NCI-H1694 treated with DMSO at 0.1 percent for 48 hours (cell line): ENCODE measurements around the gene SPATS2.
"Not testable (repeated sequence)": the region's sequence is repeated elsewhere in the genome, so short reads cannot be mapped to it uniquely, and the experiment has no call there.

ENCODE experiments used
- DNase-seq: peaks from one replicate; lab custom pipeline; 2025; lab: John Stamatoyannopoulos, UW

Gene SPATS2

DNA sequence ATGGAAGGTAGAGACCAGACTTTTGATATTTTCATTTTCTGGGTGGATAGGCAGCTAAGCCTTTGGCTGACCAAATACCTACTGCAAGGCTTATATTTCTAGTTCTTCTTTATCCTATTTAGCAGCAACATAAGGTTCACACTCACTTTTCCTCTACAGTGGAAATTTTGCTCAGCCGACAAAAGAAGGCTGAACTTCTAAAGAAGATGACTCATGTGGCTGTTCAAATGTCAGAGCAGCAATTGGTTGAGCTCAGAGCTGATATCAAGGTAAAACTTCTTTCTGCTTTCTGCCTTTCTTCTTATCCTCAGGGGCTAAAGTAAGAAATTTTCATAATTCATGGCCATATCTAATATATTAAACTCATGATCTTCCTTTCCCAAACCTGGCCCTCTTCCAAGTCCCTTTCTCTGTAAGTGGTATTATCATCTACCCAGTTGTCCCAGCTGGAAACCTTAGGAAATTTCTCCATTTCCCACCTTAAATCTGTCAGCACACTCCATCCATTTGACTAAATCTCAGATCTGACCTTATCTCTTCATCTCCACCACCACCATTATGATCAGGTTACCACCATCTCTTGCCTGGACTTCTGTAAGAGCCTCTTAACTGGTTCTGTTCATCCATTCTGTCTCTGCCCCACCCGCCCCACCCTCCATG, 151.8 kb downstream of the SPATS2 start:
- DNase-seq, result no peak

DNA sequence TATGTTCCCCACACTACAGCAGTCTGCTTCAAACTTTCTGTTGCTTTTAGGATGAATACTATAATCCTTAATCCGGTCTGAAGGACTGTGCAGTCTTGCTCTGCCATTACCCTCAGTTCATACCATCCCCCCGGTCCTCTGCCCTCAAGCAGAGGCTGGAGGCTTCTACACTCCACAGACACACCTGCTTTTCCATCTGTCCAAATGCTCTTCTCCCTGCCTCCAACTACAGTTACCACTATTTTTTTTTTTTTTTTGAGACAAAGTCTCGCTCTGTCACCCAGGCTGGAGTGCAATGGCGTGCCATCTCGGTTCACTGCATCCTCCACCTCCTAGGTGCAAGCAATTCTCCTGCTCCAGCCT, 152.3 kb downstream of the SPATS2 start:
- DNase-seq, result no peak

DNA sequence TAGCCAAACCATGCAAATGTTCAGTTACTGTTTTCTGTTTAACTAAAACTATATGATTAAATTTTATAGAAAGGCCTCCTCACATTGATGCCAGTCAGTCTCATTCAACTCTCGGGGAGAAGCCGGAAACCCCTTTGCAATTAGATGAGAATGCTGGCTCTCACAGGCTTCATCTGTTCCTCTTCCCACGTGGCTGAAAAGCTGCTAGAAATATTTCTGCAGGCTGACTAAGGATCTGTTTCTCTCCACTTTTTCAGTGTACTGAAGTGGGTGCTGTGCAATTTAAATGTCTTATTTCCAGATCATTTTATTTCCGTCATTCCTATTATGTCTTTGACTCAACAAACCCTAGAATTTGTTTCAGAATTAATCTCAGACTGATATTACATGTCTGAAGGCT, 154.1 kb downstream of the SPATS2 start:
- no peak for DNase-seq

GRCh38 chr12:49524660-49525324, 157.5 kb downstream of the SPATS2 start:
- DNase-seq, result no peak

GRCh38 chr12:49525942-49526341, 158.7 kb downstream of the SPATS2 start:
- DNase-seq, result no peak

- DNase-seq, result no peak
Observed at GRCh38 chr12:49527361-49528130, 160.3 kb downstream of the SPATS2 start.

DNA sequence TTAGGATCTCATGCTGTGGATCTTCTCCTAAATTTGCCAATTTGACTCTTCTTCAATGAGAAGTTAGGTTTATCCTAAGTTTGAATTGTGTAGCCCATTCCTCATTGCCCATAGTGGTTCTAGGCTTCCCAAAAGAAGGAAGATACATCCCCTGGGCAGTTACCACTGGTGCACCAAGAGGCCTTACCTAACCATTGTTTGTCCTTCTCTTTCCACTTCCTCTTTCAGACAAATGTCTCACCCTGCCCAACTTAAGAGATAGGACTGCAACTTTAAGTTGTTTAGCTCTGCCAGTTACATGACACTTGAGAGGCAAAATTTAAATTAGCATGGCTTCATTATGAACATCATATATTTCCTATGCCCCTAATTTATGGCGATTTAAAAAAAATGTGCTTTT, 162.2 kb downstream of the SPATS2 start:
- DNase-seq, result no peak

DNA sequence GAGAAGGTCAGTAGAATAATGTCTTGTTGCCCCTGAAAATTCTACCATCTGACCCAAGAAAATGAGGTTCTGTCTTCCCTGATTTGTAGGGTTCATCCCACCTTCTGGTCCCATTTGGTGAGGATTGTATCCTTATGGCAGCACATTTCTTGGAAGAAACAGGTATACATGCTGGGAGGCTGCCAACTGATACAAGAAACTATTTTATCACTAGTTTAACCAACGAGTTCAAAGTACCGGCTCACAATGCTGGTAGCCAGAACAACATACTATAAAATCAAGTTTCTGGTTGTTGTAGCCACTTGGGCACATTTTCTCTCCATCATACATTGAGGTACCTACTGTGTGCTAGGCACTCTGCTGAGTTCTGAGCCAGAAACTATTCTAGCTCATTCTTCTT, 164.5 kb downstream of the SPATS2 start:
- no peak for DNase-seq

- no peak for DNase-seq
Observed at GRCh38 chr12:49533331-49533730, 166.1 kb downstream of the SPATS2 start.

- not testable (repeated sequence) for DNase-seq
Observed at GRCh38 chr12:49534122-49534521, 166.9 kb downstream of the SPATS2 start.

- DNase-seq, result no peak
Observed at GRCh38 chr12:49534731-49535278, 167.5 kb downstream of the SPATS2 start.

DNA sequence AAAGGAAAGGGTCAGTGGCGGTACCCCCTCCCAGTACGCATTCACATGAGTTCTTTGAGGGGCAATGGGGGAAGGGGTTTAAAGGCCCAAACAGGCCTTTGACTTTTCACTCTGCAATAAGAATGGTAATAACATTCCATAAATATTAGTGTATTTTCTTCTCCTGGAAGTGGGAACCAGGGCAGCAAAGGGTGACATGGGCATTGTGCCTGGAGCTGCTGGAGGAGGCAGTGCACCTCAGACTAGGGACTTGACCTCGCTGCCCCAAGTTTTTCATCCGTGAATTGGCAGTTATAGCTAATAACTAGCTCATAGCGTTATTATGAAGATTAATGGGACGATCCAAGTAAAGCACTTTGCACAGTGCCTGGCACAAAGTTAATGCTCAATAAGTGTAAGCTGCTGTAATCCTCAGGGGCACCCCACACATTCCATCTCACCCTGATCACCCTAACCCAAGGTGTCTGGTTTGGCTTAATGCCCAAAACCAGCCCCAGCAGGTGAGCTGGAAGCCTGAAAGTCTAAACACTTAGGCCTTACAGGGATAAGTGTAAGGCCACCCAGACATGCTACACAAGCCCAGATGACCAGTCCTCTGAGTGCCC, 168.8 kb downstream of the SPATS2 start:
- no peak for DNase-seq

GRCh38 chr12:49536526-49537071, 169.3 kb downstream of the SPATS2 start:
- DNase-seq, result no peak

DNA sequence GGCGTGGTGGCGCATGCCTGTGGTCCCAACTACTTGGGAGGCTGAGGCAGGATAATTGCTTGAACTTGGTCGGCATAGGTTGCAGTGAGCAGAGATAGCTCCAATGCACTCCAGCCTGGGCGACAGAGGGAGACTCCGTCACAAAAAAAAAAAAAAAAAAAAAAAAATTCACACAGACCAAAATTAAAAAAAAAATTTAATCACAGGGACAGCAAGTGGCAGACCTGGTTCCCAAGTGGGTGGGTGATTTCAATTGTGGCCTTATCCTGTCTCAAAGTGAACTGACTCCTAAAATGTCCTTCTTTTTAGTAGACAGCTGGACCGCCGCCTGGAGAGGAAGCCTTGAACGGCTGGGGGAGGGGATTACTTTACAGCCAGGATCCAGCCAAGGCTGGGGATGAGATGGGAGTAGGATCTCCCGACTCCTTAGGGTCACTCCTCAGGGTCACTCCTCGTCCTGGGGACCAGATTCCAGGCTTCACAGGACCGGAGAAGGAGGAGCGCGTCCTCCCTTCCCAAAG, 170.0 kb downstream of the SPATS2 start:
- DNase-seq, result no peak

GRCh38 chr12:49537752-49538509, 170.7 kb downstream of the SPATS2 start:
- DNase-seq, result peak; percentile 4

GRCh38 chr12:49538510-49539403, 171.5 kb downstream of the SPATS2 start, which contains the start of gene KCNH3:
KCNH3 (plus strand) TSS chr12:49539030; CDS start chr12:49539417, 387 bp downstream.
- DNase-seq, result peak; percentile 49

- DNase-seq, result no peak
Observed at GRCh38 chr12:49539406-49540228, 172.4 kb downstream of the SPATS2 start.

- DNase-seq, result no peak
Observed at GRCh38 chr12:49540229-49541139, 173.2 kb downstream of the SPATS2 start.
